ENCODE measurements around the gene KSR1.
A peak's percentile ranks its signal among the peaks of the same experiment; 100 is the strongest.

KSR1 gene

DNA sequence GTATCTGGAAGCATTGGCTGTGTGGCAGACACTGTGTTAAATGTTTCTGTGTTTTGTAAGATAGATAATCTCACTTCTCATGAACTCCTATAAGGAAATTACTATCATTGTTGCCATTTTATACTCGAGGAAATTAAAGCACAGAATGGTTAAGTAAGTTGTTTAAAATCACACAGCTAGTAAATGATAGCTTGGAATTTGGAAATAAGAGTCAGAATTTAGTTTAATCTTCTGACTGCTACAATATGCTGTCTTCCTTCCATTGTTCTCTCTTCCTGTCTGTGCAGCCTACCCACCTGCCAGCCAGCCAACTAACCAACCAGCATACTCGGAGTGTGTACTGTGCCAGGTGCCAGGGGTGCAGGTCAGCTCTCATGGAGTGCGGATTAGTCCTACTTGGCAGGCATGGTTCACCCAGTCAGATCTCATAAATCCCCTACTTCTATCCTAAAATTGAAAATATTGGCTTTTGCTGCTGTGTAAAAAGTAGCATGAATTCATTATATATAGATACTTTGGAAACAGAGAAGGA is 94.8 kb downstream of the KSR1 start:
- DNase-seq (ENCODE audit: low read depth in 2 of 2): no peak

DNA sequence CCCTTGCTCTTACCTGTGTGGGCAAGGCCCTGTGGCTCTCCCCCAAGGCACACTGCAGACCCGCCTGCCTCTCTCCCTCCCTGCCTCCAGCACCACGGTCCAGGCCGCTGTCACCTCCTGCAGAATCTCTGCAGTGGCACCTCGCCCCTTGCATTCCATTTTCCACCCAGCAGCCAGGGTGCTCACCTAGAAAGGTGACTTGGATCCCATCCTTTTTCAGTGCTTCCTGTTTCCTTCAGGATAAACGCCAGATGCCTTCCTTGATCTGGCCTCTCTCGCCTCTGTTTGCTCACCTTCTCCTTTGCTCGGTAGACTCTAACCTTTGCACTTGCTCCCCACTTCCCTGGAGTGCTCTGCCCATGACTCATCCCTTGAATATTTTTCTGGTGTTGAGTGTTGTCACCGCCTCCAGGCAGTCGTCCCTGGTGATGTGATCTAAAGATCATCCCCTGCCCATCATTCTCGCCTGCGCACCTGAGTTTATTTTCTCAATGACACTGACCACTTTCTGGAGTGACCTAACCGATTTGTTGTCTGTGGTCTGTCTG is 95.5 kb downstream of the KSR1 start:
- DNase-seq (ENCODE audit: low read depth in 2 of 2): no peak

GRCh38 chr17:27552276-27552732 is 96.1 kb downstream of the KSR1 start:
- DNase-seq (ENCODE audit: low read depth in 2 of 2): no peak

DNA sequence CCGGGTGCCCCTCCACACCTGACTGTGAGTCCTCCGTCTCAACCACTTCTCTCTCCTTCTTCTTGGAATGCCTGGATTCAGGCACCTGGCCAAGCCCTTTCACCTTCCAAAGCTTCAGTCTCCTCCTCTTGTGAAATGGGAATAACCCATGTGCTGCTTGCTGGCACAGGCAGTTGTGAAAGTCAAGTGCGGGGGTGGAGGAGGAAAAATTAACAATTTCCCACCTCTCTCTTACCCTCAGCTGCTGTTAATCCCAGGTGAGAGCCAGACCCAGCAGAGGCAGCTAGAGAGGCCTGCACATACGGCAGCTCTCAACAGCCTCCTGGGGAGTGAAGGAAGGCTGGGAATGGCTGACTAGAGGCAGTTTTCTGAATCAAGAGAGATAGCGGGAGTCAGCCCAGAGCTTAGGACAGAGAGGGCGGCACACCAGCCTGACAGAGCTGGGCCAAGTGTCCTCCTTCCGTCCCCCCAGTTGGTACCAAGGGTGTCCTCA is 96.8 kb downstream of the KSR1 start:
- DNase-seq (ENCODE audit: low read depth in 2 of 2): no peak

- no peak for DNase-seq (ENCODE audit: low read depth in 2 of 2)
Observed at GRCh38 chr17:27554152-27554551, 97.9 kb downstream of the KSR1 start.

DNA sequence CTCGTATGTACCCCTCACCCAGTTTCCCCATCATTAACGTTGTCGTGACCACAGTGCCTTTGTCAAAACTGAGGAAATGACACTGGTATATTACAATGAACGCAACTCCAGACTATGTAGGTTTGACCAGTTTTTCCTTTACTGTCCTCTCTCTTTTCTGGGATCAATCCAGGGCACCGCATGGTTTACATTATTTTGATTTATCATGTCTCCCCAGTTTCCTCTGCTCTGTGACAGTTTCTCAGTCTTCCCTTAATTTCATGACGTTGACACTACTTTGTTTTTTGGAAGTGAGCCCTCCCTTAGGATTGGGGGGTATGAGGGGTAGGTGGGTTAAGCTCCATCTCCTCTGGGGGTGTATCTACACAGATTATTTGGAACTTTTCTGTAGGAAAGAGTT is 98.7 kb downstream of the KSR1 start:
- DNase-seq (ENCODE audit: low read depth in 2 of 2): no peak

DNA sequence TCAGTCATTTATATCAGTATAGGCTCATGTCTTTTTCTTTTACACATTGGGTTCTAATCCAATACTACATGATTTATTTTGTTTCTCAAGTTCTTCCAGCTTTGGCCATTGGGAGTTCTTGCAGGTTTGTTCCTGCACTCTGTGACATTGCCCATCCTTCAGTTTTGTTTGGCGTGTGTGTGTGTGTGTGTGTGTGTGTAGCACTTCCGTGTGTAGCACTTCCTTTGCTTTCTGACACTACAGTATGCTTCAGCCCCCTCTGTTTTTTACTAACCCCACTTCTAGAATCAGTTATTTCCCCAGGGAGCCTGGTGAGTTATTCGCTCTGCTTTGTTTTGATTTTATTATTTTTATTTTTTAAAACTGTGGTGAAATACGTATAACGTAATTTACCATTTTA is 99.1 kb downstream of the KSR1 start:
- DNase-seq (ENCODE audit: low read depth in 2 of 2): no peak

DNA sequence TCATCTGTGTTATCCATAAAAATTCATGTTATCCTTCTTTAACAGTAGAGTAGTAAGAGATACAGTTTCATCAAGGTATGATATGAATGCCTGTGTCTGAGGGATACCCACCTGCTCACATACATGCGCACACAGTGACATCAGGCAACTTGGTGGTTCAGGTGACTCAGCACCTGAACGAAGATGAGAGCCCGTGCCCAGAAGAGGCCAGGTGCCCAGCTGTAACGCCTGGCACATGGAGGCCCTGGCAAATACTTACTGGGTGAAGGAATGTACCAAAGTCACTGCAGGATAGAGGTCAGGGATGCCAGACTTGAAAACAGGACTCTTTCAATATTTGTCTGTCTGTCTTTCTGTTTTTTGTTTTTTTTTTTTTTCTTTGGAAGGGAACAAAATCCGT is 102.1 kb downstream of the KSR1 start:
- DNase-seq (ENCODE audit: low read depth in 2 of 2): no peak

GRCh38 chr17:27558842-27559505 is 102.7 kb downstream of the KSR1 start:
- no peak for DNase-seq (ENCODE audit: low read depth in 2 of 2)

DNA sequence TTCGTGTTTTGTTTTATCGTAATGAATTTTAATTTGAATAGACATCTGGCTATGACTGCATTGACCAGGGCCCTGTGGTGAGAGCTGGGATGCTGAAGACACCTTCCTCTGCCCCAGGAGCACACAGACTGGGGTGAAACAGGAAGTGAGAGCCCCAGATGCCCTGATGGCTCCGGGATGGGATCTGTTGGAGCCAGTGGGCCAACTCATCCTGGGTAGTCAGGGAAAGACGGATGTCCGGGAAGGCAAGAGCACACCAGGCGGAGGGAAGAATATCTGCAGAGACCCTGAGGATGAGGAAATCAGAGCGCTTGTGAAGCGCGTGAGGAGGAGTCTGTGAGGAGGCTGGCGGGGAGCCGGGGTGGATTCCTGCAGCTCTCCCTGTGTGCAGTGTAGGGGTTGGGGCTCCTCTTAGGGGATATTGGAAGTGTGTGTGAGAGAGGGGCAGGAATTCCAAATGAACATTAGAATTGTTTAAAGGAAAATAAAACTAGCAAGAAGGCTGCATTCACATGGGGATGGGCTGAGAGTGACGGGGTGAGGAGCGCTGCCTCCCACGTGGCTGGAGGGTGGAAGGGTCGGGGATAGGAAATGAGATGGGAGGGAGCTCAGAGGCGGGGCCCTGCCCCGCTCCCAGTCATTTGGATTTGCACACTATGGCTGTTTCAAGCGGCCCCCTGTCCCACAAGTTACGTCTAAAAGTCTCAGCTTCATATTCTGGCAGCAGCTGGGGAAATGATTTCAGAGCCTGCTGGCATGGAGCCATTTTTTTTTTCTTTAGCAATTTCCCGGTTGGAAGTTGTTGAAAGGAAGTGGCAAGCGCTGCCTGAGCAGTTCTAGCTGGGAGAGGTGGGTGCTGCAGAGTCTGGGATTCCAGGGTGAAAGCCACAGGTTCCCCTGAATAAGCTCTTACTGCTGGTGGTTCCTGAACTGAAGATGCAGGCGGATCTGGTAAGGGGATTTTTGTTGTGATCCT is 103.5 kb downstream of the KSR1 start:
- no peak for DNase-seq (ENCODE audit: low read depth in 2 of 2)

DNA sequence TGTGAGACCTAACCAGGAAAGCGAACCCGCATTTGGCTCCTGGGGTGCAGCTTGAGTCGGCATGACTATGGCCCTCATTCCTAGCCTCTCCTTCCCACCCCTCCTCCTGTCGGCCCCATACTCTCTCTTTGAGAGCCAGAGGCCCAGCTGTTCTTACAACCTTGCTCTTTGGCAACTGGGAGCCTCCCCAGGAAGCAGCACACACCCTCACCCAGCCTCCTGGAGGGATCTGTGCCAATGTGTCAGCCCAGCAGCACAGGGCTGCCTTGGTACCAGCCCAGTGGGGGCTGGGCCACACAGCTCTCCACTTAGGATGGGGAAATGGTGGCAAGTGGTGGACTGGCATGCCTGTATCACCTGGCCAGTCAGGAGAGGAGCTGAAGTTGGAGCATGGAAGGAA is 104.4 kb downstream of the KSR1 start:
- DNase-seq (ENCODE audit: low read depth in 2 of 2): no peak

DNA sequence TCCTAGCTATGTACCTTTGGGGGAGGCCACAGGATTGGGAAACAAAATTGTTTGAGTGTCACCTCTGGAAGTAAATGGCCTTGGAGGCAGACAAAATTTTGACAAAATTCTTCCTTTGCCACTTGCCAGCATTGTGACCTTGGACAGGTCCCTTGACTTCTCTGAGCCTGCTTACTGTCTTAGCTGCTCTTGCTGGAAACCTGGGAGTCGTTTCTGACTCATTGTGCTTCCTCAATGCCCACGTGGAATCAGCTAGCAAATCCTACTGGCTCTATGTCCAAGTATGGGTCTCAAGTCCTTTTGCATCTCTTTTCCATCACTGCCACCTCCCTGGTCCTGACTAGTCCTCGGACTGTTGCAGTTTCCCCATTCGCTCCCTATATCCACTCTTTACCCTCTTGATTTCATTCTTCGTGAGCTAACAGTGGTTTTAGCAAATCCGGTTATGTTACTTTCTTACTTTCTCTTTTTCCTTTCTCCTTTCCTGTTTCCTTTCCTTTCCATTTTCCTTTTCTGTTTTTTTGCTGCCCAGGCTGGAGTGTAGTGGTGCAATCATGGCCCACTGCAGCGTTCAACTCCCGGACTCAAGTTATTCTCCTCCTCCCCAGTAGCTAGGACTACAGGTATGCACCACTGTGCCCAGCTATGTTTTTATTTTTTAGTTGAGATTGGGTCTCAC is 106.7 kb downstream of the KSR1 start:
- DNase-seq (ENCODE audit: low read depth in 2 of 2): no peak

DNA sequence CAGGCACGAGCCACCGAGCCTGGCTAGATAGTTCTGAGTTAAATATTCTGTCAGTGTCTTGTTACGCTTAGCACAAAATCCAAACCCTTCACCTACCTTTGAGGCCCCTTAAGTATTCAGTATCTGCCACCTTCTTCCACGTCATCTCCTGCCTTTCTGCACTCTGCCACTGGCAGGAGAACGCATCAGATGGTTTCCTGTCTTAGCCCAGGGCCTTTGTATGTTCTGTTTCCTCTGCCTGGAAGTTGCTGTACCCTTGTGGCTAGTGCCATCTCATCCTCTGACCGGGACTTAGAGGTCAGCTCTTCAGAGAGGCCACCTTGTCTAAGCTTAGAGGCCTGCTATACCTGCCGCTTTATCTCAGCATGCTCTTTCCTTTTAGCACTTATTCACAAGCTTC is 107.3 kb downstream of the KSR1 start:
- no peak for DNase-seq (ENCODE audit: low read depth in 2 of 2)

GRCh38 chr17:27564463-27564862 is 108.2 kb downstream of the KSR1 start:
- no peak for DNase-seq (ENCODE audit: low read depth in 2 of 2)

DNA sequence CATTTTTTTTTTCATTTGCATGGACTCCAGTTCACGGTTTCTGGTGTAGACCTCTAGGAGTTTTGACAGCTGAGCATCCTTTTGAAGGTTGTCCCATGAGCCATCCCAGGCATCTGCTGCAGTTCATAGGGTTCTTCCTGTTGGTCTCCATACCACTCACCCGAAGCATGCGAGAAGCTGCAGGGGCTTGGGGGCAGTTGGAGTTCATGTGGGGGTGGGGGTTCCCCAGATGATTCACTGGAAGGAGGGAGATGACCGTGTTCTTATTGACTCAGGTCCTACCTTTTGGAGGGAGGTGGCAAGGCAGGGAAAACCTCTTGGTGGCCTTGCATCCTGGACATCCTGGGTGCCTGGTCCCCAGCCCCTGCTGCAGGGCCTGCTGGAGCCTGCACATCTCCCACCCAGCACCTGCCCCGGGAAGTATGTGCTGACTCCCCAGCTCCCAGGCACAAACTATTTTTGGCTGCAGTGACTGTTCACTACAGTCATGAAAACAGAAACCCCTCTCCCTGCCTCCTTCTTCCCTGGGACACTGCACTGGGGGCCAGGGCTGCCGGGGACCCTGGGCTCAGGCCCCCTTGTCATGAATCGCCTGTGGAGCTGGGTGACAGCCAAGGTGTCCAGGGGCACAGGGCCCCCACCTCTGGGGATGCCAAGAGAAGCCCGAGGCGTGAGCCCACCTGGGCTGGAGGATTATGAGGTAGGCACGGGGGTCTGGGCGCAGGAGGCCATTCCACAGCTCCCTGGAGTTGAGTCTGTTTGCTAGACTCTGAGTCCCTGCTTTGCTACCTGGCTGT is 109.8 kb downstream of the KSR1 start:
- DNase-seq (ENCODE audit: low read depth in 2 of 2): peak; percentile 40 to 60

DNA sequence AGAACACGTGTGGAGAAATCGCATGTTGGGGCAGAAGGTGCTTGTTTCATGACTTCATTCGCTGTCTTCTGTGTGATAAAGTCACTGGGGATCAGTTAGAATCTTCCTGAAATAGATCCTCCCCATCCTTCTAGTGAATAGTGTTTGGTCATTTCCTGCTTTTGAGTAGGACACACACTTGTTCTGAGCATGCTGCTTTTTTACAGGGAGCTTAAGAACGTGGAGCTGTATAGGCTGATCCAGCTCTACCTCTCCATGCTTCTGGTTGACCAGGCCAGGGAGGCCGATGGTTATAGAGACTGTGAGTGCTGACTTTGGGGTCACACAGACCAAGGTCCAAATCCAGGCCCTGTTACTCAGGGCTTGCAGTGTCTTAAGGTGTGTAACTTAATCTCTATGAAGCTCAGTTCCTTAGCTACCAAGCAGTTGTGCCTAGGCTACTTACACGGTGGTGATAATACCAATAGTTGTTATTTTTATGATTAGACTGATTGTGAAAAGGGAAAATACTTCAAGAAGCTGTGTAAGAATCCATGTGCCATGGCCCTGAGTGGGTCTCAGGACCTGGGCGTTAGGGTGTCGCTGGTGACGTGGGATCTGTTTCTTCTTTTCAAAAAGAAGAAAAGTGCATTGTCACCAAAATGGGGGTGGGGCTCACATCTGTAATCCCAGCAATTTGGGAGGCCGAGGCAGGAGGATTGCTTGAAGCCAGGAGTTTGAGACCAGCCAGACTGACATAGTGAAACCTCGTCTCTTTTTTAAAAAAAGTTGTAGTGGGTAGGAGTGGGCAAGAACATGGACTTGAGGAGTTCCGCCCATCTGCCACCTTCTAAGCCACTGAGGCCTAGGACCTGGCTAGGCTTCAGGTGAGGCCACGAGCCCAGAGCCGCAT is 110.7 kb downstream of the KSR1 start:
- DNase-seq (ENCODE audit: low read depth in 2 of 2): no peak

- no peak for DNase-seq (ENCODE audit: low read depth in 2 of 2)
Observed at GRCh38 chr17:27567563-27567859, 111.3 kb downstream of the KSR1 start.

DNA sequence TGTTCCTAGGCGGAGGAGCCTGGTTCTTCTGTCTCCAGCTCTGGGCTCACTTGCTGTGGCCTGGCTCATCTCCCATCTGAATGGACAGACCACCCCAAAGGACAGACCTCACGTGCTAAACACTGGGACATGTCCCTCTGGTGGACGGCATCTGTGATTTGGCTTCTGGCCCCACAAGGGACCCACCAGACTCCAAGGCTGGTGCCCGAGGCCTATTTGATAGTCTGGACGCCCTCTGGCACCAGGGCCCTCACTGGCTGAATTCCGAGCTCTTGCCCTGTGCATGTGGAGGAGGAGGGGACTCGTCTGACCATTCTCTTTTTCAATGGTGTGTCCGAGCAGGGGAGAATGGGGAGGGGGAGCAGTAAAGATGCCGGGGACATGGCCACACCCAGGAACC is 112.0 kb downstream of the KSR1 start:
- DNase-seq (ENCODE audit: low read depth in 2 of 2): no peak

DNA sequence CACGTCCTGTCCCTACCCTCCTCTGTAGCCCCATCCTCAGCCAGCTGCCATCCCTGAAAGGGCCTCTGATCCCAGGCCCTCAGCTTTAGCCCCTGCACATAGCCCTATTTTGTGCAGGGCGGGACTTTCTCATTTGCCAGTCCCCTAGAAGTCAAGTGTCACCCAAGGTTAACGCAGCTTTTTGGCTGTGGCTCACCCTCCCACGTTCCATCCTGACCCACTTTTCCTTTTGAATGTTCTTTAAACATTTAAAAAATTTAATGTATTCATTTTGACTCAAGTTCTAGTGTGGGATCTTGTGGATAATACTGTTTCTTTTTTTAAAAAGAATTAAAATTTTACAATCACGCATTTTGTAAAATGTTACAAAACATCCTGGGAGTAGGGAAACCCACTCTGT is 112.6 kb downstream of the KSR1 start:
- no peak for DNase-seq (ENCODE audit: low read depth in 2 of 2)

GRCh38 chr17:27569257-27569722 is 113.0 kb downstream of the KSR1 start:
- peak; percentile 48 to 53 for DNase-seq (ENCODE audit: low read depth in 2 of 2)
